Right lobe of liver (tissue), 6 donors: ENCODE data around the gene SIL1. TPM values are rescaled to one million over a fixed set of nuclear protein-coding genes. Genes with fewer than 3 reads are reported as not detected.
"Not testable (repeated sequence)": the region's sequence is repeated elsewhere in the genome, so short reads cannot be mapped to it uniquely, and the experiment has no call there.

Source experiments
- ATAC-seq, 4 donors: fragments of 200-7000 bp; cut with Tn5 transposase; one replicate each; pipeline ENCODE4 v1.9.1; 2020; ENCODE audit warnings: mild to moderate bottlenecking in 4 of 4, moderate library complexity in 4 of 4
- DNase-seq, 3 donors: peaks; one replicate each; pipeline ENCODE4 v3.0.0-alpha.2; 2020
- H3K27ac ChIP-seq, 3 donors: fragments of 200-600 bp; one replicate each; pipeline ENCODE4 v1.8.0; 2022
- H3K27me3 ChIP-seq, 2 donors: fragments of 200-600 bp; one replicate each; pipeline ENCODE4 v1.8.0; 2022
- H3K36me3 ChIP-seq, 4 donors: fragments of 200-600 bp; sonication (generic) in 1 of 4; one replicate each; pipeline versions ENCODE4 v1.5.1 to v1.8.0; 2017 to 2022; ENCODE audit warnings: control low read depth in 1 of 4
- H3K4me1 ChIP-seq, 4 donors: fragments of 200-600 bp; sonication (generic) in 1 of 4; one replicate each; pipeline versions ENCODE4 v1.5.1 to v1.8.0; 2017 to 2022; ENCODE audit warnings: control low read depth in 1 of 4
- H3K4me3 ChIP-seq, 3 donors: fragments of 200-600 bp; one replicate each; pipeline ENCODE4 v1.8.0; 2022
- H3K9me3 ChIP-seq, 4 donors: fragments of 200-600 bp; sonication (generic) in 1 of 4; one replicate each; pipeline versions ENCODE4 v1.5.1 to v1.8.0; 2017 to 2022; ENCODE audit warnings: control low read depth in 1 of 4
- POLR2A ChIP-seq: fragments of 450-650 bp; IDR thresholded peaks from one replicate; pipeline ENCODE4 v1.6.1; 2017; ENCODE audit warnings: antibody characterized with exemption, mild to moderate bottlenecking
- WGBS: methylation state at CpG from one replicate; pipeline ENCODE4 v1.1.6; 2018; ENCODE audit warnings: low coverage, low lambda C conversion rate; ENCODE audit not compliant: insufficient coverage; ENCODE audit errors: missing lambda C conversion rate; 5-methylcytosine and 5-hydroxymethylcytosine counted together
- intact Hi-C, 2 donors: fragments of 100-400 bp; cut with DNase I; formaldehyde crosslinking; loops; one replicate each; pipeline versions ENCODE4 v1.11.2 to v1.14.1; 2022
- total RNA-seq, 6 experiments: library from RNA; depleted of rRNA in 2 of 6; stranded (reverse); fragments of >200 nt in 2 of 6; fragmentation: NEBNext Ultra II Directional in 3 of 6; extraction: Animal tissue kit (Norgen Biotek cat#: 25700) in 3 of 6; gene quantifications; one replicate each; pipeline versions ENCODE4 v1.1.0 to v1.2.4, GENCODE V29; 2016 to 2023
- TF ChIP-seq, protein P1 (sequence below), 4 donors: fragments of 200-600 bp in 3 of 4; fragments of 450-650 bp in 1 of 4; IDR thresholded peaks; one replicate each; pipeline versions ENCODE4 v1.5.1 to v1.8.0; 2016 to 2022; ENCODE audit warnings: antibody characterized with exemption in 4 of 4, mild to moderate bottlenecking in 2 of 4
- donor health status: DM: no; HTN: yes; CAD: no.
- donor health status: DM: no; HTN: no; CAD: no.
- donor health status: DM: no; HTN: no; CAD: no.
- donor health status: DM: no; HTN: yes; CAD: no.
- donor health status: DM: no; HTN: yes; CAD: no.

Gene SIL1
- total RNA-seq, 6 experiments from 2014 or later = 57.6 to 94.9 (median 67.0) TPM

DNA sequence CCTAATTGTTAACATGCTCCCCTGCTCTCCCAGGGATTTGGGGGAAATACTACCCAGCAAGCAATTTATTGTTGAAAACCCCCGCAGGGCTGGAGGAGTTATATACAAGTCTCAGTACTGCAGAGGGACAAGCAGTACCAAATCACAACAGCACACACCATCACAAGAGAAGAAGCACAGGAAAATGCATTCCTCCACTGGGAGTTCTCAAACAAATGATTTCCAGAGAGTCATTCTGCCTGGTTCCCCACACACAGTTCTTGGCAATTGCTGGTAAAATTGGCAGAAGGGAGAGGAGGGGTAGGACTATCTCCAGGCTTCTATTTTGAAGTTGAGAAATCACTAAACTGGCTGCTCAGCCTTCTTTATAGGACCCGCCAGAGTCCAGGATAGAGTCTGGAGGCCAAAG, 16.8 kb downstream of the SIL1 start:
- Histone ChIP-seq H3K4me3 (no peak overlapping the region), H3K9me3 (no peaks in the 10 kb centered on the region), H3K27ac (no peak overlapping the region), H3K4me1 (peaks cover 0 to 37% (median 10%) of the 10 kb centered on the region in 4 donors), H3K36me3 (no peaks in the 10 kb centered on the region), H3K27me3 (no peaks in the 10 kb centered on the region)
- 68% methylated on average over 2 of the region's 2 CpGs for WGBS
- ATAC-seq (peak in 2 of 4 donors; percentile 26 to 41), DNase-seq (no peak)
- intact Hi-C loops = no loop called here
- TF ChIP-seq, protein P1, sequence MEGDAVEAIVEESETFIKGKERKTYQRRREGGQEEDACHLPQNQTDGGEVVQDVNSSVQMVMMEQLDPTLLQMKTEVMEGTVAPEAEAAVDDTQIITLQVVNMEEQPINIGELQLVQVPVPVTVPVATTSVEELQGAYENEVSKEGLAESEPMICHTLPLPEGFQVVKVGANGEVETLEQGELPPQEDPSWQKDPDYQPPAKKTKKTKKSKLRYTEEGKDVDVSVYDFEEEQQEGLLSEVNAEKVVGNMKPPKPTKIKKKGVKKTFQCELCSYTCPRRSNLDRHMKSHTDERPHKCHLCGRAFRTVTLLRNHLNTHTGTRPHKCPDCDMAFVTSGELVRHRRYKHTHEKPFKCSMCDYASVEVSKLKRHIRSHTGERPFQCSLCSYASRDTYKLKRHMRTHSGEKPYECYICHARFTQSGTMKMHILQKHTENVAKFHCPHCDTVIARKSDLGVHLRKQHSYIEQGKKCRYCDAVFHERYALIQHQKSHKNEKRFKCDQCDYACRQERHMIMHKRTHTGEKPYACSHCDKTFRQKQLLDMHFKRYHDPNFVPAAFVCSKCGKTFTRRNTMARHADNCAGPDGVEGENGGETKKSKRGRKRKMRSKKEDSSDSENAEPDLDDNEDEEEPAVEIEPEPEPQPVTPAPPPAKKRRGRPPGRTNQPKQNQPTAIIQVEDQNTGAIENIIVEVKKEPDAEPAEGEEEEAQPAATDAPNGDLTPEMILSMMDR (IDR thresholded peaks at IDR 0.05) = no peak
- no peak for TF ChIP-seq POLR2A

DNA sequence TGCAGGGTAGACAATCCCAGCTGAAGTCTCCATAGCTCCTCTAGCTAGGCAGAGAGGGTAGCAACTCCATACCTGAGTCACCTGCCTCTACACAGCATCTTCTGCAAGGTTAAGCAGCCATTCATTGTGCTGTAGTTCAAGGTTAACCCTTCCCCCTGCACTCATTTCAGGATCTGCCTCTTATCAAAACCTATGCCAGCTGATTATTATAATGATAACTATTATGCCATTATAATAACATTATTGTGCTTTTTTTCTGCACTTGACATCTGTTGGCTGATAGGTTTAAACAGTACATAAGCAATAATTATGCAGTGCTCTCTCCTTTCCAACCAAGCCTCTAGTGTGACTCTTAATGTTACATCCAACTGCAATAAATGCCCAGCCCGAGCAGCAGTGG, 17.3 kb downstream of the SIL1 start:
- peaks cover 0 to 37% (median 10%) of the 10 kb centered on the region in 4 donors for H3K4me1 ChIP-seq
- no peak overlapping the region for H3K27ac ChIP-seq
- no peaks in the 10 kb centered on the region for H3K27me3 ChIP-seq
- 89% methylated on average over 1 of the region's 1 CpG for WGBS
- H3K9me3 ChIP-seq = no peaks in the 10 kb centered on the region
- intact Hi-C loops = no loop called here
- no peak for DNase-seq
- no peak for ATAC-seq
- TF ChIP-seq POLR2A = no peak
- TF ChIP-seq, protein P1 (IDR thresholded peaks at IDR 0.05) = no peak
- H3K36me3 ChIP-seq = no peaks in the 10 kb centered on the region
- no peak overlapping the region for H3K4me3 ChIP-seq

DNA sequence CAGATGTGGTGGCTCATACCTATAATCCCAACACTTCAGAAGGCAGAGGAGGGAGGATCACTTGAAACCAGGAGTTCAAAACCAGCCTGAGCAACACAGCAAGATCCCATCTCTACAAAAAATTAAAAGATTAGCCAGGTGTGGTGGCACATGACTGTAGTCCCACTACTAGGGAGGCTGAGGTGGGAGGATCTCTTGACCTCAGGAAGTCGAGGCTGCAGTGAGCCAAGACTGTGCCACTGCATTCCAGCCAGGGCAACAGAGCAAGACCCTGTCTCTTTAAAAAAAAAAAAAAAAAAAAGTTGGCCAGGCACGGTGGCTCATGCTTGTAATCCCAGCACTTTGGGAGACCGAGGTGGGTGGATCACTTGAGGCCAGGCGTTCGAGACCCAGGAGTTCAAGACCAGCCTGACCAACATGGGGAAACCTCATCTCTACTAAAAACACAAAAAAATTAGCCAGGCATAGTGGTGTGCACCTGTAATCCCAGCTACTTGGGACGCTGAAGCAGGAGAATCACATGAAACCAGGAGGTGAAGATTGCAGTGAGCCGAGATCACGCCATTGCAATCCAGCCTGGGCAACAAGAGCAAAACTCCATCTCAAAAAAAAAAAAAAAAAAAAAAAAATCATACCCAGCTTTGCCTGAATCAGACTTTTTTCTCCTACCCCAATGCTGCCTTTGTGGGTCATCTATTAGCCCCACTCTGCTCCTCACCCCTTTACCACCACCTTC, 18.2 kb downstream of the SIL1 start:
- ATAC-seq, H3K4me3 ChIP-seq, intact Hi-C loops, H3K36me3 ChIP-seq, H3K27ac ChIP-seq, H3K9me3 ChIP-seq, H3K27me3 ChIP-seq, DNase-seq: not testable (repeated sequence)
- 78% methylated on average over 8 of the region's 8 CpGs for WGBS
- H3K4me1 ChIP-seq = peaks cover 0 to 37% (median 10%) of the 10 kb centered on the region in 4 donors

DNA sequence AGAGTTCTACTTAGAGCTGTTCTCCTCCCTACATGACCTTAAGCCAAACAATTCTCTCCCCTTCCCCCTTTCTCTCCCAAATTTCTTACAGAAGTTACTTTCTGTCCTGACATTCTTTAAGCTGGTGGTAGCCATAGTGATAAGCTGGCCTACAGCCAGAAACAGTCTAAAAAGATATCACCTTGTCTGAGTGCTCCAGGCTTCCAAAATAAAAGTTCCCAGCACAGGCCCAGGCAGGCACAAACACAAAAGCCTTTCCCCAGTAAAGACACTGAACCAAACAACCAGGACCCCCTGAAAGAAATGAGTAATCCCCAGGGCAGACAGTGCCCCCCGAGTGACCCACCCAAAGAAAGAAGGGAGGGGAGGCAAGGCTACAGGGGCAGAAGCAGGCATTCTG, 19.2 kb downstream of the SIL1 start:
- Histone ChIP-seq H3K27me3 (no peaks in the 10 kb centered on the region), H3K4me1 (peaks cover 0 to 43% (median 10%) of the 10 kb centered on the region in 4 donors), H3K36me3 (no peaks in the 10 kb centered on the region), H3K27ac (peak overlapping the region in 1 of 3 donors; percentile 45), H3K9me3 (no peaks in the 10 kb centered on the region), H3K4me3 (no peak overlapping the region)
- no peak for TF ChIP-seq POLR2A
- TF ChIP-seq, protein P1 (IDR thresholded peaks at IDR 0.05) = no peak
- intact Hi-C loops = no loop called here
- ATAC-seq (peak in 1 of 4 donors; percentile 19), DNase-seq (no peak)
- 14% methylated on average over 1 of the region's 1 CpG for WGBS

DNA sequence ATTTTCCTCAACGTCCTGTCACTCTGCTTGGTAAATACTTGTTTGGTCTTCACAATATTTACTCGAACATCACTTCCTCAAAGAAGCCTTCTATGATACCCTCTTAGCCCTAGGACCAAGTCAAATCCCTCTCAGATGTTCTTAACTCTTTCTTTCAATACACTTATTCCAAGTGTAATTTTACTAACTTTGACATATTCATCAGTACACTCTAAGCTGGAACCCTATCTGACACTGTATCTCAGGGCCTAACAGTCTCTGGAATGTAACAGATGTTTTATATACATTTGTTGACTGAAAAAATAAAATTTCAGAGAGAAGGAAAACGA, 19.6 kb downstream of the SIL1 start:
- Histone ChIP-seq H3K36me3 (no peaks in the 10 kb centered on the region), H3K4me1 (peaks cover 0 to 45% (median 10%) of the 10 kb centered on the region in 4 donors), H3K27me3 (no peaks in the 10 kb centered on the region), H3K9me3 (no peaks in the 10 kb centered on the region), H3K4me3 (no peak overlapping the region), H3K27ac (peak overlapping the region in 1 of 3 donors; percentile 45)
- ATAC-seq (no peak), DNase-seq (no peak)
- TF ChIP-seq, protein P1 (IDR thresholded peaks at IDR 0.05) = no peak
- no peak for TF ChIP-seq POLR2A
- intact Hi-C loops = no loop called here
- WGBS = 50% methylated on average over 3 of the region's 3 CpGs
